ENCODE measurements around the gene GCK. TPM values are rescaled to one million over a fixed set of nuclear protein-coding genes. Genes with fewer than 3 reads are reported as not detected.

Gene GCK
- total RNA-seq, 1 donor from 2014 or later = 0.79 TPM

DNA sequence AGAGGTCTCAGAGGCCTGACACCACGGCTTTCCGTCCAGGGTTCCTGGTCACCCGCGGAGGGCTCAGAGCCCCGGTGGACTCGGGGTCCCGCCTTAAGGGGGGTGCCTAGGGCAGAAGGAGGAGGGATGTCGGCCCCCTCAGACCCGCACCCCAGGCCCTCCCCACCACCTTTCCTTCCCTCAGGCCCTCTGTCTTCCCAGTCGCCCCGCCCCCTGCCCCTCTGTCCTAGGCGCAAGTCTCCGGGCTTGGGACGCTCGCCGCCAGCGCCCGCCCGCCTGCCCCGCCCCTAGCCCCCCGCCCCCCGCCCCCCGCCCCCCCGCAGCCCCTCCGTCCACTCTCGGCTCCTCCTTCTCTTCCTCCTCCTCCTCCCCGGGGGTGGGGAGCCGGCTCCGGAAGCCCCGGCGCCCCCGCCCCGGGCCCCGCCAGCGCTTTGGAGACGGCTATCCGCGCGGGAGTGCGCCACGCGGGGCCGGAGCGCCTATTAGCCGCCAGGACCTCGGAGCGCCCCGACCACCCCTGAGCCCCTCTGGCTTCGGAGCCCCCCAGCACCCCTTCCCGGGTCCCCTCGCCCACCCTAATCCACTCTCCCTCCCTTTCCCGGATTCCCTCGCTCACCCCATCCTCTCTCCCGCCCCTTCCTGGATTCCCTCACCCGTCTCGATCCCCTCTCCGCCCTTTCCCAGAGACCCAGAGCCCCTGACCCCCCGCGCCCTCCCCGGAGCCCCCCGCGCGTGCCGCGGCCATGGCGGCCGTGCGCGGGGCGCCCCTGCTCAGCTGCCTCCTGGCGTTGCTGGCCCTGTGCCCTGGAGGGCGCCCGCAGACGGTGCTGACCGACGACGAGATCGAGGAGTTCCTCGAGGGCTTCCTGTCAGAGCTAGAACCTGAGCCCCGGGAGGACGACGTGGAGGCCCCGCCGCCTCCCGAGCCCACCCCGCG lies 85.0 kb downstream of the GCK start, which contains the start of gene AEBP1:
Gene AEBP1, plus strand, starts transcription at position 423 of the 937 bp plus-strand sequence. Its CDS starts 321 bp downstream, at position 744.
- DNase-seq = no peak

DNA sequence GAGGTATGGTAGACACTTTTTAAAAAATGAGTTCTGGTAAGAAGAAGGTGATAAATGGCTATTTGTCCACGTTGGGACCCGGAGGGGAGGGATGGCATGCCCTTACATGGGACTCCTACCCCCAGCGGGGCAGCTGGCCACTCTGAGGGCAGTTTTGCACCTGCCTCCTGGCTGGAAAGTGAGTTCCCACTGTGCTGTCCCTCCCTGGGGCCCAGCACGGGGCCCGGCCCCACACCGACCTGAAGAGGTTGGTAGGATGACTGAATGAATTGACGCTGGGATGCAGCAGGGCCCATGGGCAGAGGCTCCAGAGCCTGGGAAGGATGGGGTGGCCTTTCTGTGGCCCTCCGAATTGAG lies 85.7 kb downstream of the GCK start:
- no peak for DNase-seq

DNA sequence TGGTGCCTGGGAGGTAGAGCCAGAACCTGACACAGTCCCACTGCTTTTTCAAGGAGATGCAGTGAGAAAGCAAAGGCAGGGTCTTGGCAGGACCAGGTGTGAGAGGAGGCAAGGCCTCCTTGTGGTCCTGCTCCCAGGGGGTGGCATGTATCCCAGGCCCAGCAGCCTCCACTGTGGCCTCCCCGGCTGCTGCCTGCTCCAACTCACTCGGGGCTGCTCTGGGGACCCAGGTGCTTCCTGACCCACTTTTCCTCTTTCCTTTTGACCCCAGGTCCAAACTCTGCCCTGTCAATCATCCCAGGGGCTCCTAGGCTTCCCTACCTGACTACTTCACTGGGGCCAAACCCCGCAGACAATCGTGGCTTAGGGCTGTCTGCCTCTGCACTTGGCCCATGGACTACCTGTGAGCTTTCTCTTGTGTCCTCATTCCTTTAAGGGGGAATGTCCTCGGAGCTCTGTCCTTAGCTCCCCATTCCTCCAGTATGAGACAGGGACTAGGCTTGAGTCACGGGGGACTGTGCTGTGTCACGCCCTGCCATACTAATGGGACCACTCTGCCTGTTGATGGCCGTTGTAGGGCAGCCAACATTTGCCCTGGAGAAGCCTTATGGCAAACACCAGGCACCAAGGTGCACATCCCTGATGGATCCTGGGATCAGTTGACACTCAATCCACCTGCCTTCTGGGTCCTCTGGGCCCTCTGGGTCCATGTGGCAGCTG lies 86.2 kb downstream of the GCK start:
- DNase-seq = no peak

GRCh38 chr7:44101966-44102845 lies 87.0 kb downstream of the GCK start:
- peak; percentile 65 for DNase-seq

DNA sequence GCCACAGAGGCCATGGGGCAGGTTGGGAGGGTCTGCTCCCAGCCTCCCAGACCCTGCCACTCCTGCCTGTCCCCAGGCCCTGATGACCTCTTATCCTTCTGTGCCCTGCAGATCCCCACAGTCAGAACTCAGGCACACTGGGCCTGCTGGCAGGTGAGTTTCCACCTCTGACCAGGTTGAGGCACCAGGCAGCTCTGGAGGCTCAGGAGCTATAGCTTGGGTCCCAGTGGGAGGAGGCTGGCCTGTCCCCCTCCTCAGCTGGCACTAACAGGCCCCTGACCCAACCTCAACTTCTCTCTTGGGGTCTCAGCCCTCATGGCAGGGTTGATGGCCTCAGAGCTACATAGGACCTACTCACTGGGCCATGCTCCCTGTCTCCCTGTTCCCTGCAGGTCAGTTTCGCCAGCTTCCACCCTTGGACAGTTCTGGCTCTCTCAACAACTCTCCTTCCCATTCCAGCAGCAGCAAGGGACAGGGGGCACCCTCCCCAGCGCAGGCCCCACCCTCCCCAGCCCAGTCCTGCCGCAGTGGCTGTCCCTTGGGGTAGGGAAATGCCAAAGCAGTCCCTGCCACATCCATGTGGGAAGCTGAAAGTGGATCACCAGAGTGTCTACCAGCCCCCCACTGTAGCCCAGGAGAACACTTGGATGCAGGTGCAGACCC lies 87.8 kb downstream of the GCK start:
- DNase-seq = no peak

- no peak for DNase-seq
Observed at GRCh38 chr7:44100458-44101302, 88.6 kb downstream of the GCK start.

GRCh38 chr7:44099669-44100068 lies 89.6 kb downstream of the GCK start:
- DNase-seq = peak; percentile 22

- DNase-seq = no peak
Observed at GRCh38 chr7:44098092-44099068, 90.9 kb downstream of the GCK start.

DNA sequence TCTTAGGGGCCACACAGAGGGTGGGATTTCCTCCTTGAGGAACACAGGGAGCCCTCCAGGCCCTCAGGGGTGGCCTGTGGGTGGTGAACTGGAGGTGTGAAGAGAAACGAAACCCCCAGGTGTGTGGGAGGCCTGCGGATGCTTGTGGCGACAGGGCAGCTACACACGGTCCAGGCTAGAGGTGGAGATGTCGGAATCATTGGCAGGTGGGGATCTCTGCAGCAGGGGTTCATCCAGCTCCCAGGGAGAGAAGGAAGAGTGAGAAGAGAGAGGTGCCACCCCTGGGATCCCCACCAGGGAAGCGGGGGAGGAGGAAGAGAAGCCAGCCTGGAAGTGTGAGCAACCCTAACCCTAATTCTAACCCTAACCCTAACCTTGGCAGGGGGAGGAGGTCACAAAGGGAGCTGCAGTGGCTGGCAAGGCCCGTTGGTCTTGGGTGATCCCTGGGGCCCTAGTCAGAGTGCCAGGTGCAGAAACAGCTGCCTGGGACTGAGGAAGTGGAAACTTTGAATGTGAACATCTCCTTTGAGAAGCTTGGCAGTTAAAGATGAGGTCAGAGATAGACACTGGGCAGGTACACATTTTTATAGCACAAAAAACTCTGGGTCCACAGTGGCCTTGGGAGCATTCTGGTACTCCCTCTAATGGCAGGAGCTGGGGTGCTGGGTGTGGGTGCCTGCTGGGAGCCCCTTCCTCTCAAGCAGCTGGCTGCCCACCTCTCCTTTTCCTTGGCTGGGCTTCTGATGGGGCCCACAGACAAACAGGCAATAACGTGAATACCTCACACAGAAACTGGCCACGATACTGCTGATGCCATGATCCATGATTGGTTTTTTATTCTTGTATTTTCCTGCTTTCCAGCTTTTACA lies 91.9 kb downstream of the GCK start:
- no peak for DNase-seq

DNA sequence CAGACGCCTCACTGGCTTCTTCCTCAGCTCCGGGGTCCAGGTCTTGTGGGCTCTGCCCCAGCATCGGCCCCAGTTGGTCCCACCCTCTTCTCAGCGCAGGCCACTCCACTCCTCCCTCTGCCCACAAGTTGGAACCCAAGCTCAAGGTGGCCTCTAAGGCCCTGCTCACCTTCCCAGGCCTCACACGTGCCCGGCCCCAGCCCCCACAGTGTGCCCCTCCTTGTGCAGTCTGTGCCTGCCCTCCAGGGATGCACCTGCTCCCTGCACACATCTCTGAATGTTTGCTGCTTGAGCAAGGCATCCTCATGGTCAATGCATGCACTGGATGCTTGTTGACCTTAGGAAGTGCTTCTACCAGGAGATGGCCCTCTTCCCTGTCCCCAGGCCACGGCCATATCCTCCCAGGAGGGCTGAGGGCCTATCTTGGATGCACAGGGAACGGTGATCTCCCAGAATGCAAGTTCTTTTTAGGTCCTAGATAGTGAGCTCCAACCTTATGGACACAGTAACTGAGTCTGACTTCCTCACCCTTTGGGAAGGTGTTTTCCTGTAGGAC lies 92.8 kb downstream of the GCK start:
- DNase-seq = no peak

DNA sequence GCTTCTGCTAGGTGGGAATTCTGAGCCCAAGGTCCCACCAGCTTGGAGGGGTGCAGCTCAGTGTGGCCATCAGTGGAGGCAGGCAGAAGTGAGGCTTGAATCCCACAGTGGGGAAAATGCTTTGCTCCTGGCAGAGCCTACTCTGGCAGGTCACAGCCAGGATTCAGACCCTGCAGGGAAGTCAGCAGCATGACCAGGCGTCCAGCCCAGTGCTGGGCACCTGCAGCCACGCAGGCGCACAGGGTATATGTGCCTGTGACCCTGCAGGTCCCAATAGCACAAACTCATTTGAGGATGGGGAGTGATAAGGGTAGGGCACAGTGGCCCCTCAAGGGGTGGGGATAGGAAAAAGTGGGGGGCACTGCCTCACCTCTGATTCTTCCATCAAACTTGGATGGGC lies 93.5 kb downstream of the GCK start:
- no peak for DNase-seq

DNA sequence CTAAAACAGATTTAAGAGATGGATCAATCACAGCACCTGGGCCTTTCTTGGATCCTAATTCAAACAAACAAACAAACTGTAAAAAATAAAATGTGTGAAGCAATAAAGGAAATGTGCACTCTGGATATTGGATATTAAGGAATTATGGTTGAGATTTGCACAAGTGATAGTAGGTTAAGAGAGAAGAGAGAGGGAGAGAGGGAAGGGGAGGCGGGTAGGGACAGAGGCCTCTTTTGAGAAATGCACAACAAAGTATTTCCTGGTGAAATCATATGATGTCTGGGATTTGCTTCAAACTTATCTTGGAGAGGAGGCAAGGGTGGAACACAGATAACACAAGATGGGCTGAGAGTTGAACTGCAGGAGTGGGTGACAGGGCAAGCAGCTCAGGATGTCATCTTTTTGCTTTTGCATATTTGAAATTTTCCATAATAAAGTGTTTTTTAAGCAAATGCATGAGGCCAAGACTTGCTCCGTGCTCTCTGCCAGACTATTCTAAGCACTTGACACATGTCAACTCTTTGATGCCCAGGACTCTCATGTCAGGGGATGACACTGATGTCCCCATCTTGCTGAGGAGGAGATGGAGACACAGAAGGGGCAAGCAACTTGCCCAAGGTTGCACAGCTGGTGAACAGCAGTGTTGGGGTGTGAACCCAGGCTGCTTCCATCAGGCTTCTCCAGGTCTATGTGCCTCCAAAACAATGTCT lies 94.2 kb downstream of the GCK start:
- DNase-seq = peak; percentile 30

GRCh38 chr7:44094365-44094764 lies 94.9 kb downstream of the GCK start:
- no peak for DNase-seq

All from skin of body (tissue), 2 donors.